Measurements from ENCODE around the gene KIR2DL1.

DNA sequence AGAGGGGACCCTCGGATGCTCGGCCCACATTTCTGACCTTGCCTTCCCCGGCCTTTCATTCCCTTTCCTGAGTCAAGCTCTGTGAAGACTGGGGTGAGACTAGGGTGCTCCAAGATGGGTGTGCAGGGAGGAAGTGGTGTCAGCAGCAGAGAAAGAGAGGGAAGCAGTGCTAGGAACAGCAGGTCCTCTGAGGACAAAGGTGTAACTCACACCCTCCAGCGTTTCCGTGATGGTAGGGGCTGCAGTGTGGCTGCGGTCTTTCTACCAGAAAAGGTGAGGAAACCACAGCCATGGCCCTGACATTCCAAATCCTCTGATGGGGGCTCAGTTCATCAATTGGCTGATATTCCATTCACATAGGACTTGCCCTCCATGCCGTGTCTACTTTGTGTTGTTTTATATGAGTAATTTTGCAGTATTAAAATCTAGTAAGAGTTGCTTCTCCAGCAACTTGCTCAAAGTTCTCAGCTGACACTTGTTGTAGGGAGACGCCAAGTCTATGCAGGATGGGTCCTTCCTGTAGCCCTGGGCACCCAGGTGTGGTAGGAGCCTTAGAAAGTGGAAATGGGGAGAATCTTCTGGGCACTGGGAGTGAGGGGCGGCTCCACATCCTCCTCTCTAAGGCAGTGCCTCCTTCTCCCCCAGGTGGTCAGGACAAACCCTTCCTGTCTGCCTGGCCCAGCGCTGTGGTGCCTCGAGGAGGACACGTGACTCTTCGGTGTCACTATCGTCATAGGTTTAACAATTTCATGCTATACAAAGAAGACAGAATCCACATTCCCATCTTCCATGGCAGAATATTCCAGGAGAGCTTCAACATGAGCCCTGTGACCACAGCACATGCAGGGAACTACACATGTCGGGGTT lies 48.3 kb downstream of the KIR2DL1 start:
- TF ChIP-seq, protein P1, sequence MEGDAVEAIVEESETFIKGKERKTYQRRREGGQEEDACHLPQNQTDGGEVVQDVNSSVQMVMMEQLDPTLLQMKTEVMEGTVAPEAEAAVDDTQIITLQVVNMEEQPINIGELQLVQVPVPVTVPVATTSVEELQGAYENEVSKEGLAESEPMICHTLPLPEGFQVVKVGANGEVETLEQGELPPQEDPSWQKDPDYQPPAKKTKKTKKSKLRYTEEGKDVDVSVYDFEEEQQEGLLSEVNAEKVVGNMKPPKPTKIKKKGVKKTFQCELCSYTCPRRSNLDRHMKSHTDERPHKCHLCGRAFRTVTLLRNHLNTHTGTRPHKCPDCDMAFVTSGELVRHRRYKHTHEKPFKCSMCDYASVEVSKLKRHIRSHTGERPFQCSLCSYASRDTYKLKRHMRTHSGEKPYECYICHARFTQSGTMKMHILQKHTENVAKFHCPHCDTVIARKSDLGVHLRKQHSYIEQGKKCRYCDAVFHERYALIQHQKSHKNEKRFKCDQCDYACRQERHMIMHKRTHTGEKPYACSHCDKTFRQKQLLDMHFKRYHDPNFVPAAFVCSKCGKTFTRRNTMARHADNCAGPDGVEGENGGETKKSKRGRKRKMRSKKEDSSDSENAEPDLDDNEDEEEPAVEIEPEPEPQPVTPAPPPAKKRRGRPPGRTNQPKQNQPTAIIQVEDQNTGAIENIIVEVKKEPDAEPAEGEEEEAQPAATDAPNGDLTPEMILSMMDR (IDR thresholded peaks at IDR 0.05; ENCODE audit: low read depth, low read length, poor library complexity, severe bottlenecking) = no peak
- no peak for TF ChIP-seq EZH2phosphoT487 (IDR thresholded peaks at IDR 0.05; ENCODE audit: borderline replicate concordance, low read length)

All from DOHH2 (cell line).